Measurements from ENCODE around the gene CANX. TPM values are rescaled to one million over a fixed set of nuclear protein-coding genes. Genes with fewer than 3 reads are reported as not detected.

Gene CANX
- total RNA-seq, 1 donor: 273 TPM

DNA sequence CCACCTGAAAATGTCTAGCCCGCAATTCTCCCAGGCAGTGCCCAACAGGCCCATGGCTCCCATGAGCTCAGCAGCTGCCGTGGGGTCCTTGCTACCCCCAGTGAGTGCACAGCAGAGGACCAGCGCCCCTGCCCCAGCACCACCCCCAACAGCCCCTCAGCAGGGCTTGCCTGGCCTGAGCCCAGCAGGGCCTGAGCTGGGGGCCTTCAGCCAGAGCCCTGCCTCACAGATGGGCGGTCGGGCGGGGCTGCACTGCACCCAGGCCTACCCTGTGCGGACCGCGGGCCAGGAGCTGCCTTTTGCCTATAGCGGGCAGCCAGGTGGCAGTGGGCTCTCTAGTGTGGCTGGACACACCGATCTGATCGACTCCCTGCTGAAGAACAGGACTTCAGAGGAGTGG, 75.7 kb downstream of the CANX start:
- peaks cover 72% of the 10 kb centered on the region for H3K4me1 ChIP-seq (ENCODE audit: insufficient read depth, low read length)
- no peaks in the 10 kb centered on the region for H3K9me3 ChIP-seq (ENCODE audit: low read depth, low read length)
- H3K27me3 ChIP-seq (ENCODE audit: insufficient read depth, low read length): no peaks in the 10 kb centered on the region
- H3K4me3 ChIP-seq (ENCODE audit: low read length): no peak overlapping the region

DNA sequence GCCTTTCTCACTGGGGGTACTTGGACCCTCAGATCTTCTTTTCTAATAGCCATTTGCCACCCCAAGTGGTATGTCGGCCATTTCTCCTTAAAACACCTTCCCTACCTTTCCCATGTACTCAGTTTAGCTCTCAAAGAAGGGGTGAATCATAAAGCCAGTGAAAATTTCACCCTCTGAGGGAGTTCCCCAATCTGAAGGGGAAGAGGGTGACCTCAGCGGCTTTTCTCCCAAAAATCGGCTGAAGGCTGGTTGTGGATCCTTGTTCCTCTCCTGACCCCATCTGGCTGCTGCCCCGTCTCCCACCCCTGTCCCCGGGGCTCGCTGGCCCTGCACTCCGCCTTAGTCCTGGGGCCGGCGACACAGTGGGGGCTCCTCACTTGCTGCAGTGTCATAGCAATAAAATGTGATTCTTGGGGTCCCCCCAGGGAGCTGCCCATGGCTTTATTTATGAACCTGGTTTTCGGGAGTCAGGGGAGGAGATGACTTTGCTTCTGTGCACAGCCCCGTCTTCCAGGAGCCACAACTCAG, 77.7 kb downstream of the CANX start:
- H3K4me3 ChIP-seq (ENCODE audit: low read length): no peak overlapping the region
- no peaks in the 10 kb centered on the region for H3K9me3 ChIP-seq (ENCODE audit: low read depth, low read length)
- peaks cover 71% of the 10 kb centered on the region for H3K4me1 ChIP-seq (ENCODE audit: insufficient read depth, low read length)
- no peaks in the 10 kb centered on the region for H3K27me3 ChIP-seq (ENCODE audit: insufficient read depth, low read length)

DNA sequence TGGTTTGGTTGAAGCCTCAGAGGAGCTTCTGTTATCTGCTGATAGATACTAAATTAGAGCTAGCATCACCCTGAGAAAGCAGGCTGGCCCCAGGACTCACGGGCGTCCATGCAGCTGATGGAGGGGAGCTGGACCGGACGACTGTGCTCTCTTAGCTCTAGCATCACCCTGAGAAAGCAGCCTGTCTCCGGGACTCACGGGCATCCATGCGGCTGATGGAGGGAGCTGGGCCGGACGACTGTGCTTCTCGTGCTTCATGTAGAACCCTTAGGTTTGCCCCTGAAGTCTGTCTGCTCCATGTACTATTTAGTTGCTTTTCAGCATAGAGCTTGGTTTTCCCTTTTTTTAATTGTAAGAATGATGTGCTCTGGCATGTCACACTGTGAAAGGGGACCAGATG, 78.7 kb downstream of the CANX start:
- H3K4me1 ChIP-seq (ENCODE audit: insufficient read depth, low read length): peaks cover 62% of the 10 kb centered on the region

DNA sequence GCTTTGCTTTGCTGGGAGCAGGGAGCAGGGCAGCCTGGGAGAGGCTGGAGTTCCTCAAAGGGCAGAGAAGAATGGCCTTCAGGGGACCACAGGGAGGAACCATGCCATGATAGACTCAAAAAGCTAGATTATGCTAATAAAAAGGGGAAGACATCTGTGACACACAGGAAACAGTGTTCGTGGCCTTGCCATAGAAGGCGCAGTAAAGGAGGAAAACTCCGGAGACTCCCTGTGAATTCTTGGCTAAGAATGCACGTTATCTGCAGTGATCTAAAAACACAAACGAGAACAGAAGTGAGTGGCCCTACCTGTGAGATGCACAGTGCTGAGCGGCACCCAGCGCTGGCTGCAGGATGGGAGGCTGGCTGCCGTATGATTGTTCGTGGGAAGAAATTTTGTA, 79.1 kb downstream of the CANX start:
- Histone ChIP-seq H3K27me3 (ENCODE audit: insufficient read depth, low read length) (no peaks in the 10 kb centered on the region), H3K4me3 (ENCODE audit: low read length) (no peak overlapping the region), H3K4me1 (ENCODE audit: insufficient read depth, low read length) (peaks cover 58% of the 10 kb centered on the region), H3K9me3 (ENCODE audit: low read depth, low read length) (no peaks in the 10 kb centered on the region)

More for the DNA sequence above, 78.7 kb downstream of the CANX start:
- H3K27me3 ChIP-seq (ENCODE audit: insufficient read depth, low read length): no peaks in the 10 kb centered on the region
- no peaks in the 10 kb centered on the region for H3K9me3 ChIP-seq (ENCODE audit: low read depth, low read length)
- H3K4me3 ChIP-seq (ENCODE audit: low read length): no peak overlapping the region

DNA sequence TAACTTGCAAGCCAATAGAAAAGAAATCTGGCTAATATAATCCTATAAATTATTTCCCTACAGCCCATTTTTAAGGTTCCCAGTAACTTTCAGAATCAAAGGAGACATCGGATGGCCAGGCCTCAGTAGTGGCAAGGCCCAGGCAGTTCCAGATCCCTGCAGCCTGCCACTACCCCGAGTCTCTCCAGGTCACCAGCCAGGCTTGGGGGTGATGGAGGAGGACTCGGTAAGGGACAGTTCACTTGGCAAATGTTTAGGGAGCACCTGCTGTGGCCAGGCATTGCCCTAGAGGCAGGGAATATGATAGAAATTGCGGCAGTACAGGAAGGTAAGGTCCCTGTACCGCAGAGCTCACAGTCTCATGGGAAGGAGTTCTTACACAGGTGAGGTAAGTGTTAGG, 79.8 kb downstream of the CANX start:
- Histone ChIP-seq H3K9me3 (ENCODE audit: low read depth, low read length) (no peaks in the 10 kb centered on the region), H3K4me3 (ENCODE audit: low read length) (no peak overlapping the region), H3K4me1 (ENCODE audit: insufficient read depth, low read length) (peaks cover 58% of the 10 kb centered on the region), H3K27me3 (ENCODE audit: insufficient read depth, low read length) (no peaks in the 10 kb centered on the region)

DNA sequence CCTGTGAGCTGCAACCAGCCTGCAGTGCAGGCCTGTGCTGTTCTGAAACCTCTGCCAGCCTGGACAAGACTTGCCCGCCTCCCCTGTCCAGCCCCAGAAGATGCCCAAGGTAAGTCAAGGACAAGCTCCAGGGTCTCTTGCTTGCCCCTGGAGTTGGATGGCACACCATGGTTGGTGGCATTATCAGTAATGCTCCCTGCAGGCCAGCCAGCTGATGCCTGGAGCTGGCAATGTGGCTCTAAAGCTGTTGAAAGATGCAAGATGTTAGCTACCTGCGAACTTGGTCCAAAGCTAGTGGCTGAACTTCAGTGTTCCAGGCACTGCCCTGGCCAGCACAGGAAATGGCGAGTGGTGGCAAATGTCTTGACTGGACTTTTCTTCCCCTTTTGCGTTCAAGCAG, 81.1 kb downstream of the CANX start:
- Histone ChIP-seq H3K4me1 (ENCODE audit: insufficient read depth, low read length) (peaks cover 58% of the 10 kb centered on the region), H3K27me3 (ENCODE audit: insufficient read depth, low read length) (no peaks in the 10 kb centered on the region), H3K9me3 (ENCODE audit: low read depth, low read length) (no peaks in the 10 kb centered on the region), H3K4me3 (ENCODE audit: low read length) (no peak overlapping the region)

DNA sequence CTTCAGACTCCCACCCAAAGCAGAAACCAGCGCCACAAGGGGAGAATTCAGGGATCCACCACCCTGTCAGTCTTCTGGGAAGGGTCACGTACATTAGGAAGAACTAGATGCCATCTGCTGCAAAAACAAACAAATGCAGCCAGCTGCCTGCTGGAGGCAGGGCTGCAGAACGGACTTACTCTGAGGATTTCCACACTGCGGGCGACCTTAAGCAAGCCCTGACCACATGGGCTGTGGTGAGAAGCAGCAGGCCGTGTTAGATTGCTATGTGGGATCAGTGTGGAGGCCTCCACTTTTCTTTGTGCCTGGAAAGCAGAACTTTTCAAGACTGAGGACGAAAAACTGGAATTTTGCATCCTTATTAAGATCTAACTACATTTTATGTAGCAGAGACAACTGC, 81.6 kb downstream of the CANX start:
- H3K27me3 ChIP-seq (ENCODE audit: insufficient read depth, low read length): no peaks in the 10 kb centered on the region
- H3K9me3 ChIP-seq (ENCODE audit: low read depth, low read length): no peaks in the 10 kb centered on the region
- H3K4me1 ChIP-seq (ENCODE audit: insufficient read depth, low read length): peaks cover 56% of the 10 kb centered on the region
- H3K4me3 ChIP-seq (ENCODE audit: low read length): no peak overlapping the region

Other genes with a start within 250 kb of the CANX start
- gene RUFY1, start 148.4 kb upstream of the CANX start, total RNA-seq: 68.8 TPM
- gene HNRNPH1, start 75.3 kb upstream of the CANX start, total RNA-seq: 1,084 TPM
- gene CBY3, start 17.9 kb upstream of the CANX start, total RNA-seq: 0.52 TPM
- 14.0 TPM for gene MAML1, start 33.9 kb downstream of the CANX start, total RNA-seq
- gene LTC4S, start 95.0 kb downstream of the CANX start, total RNA-seq: 2.5 TPM
- gene MGAT4B, start 107.9 kb downstream of the CANX start, total RNA-seq: 56.0 TPM
- gene SQSTM1, start 121.9 kb downstream of the CANX start, total RNA-seq: 229 TPM
- 13.2 TPM for gene MRNIP, start 159.8 kb downstream of the CANX start, total RNA-seq
- gene TBC1D9B, start 208.9 kb downstream of the CANX start, total RNA-seq: 36.2 TPM